NCI-H2029 (cell line): ENCODE measurements around the gene DOCK2.
"Not testable (repeated sequence)": the region's sequence is repeated elsewhere in the genome, so short reads cannot be mapped to it uniquely, and the experiment has no call there.

Experiments
- DNase-seq: peaks from one replicate; lab custom pipeline; 2025; lab: John Stamatoyannopoulos, UW

DOCK2 gene

GRCh38 chr5:169641253-169641652 is 4.2 kb downstream of the DOCK2 start:
- no peak for DNase-seq

GRCh38 chr5:169646856-169647255 is 9.8 kb downstream of the DOCK2 start:
- no peak for DNase-seq

- DNase-seq = no peak
Measured at GRCh38 chr5:169647566-169647965, 10.5 kb downstream of the DOCK2 start.

- DNase-seq = no peak
Measured at GRCh38 chr5:169648725-169649310, 11.7 kb downstream of the DOCK2 start.

- no peak for DNase-seq
Measured at GRCh38 chr5:169649486-169649885, 12.4 kb downstream of the DOCK2 start.

- DNase-seq = no peak
Measured at GRCh38 chr5:169650701-169651331, 13.7 kb downstream of the DOCK2 start.

GRCh38 chr5:169651526-169651925 is 14.5 kb downstream of the DOCK2 start:
- no peak for DNase-seq

- no peak for DNase-seq
Measured at GRCh38 chr5:169652057-169652456, 15.0 kb downstream of the DOCK2 start.

- no peak for DNase-seq
Measured at GRCh38 chr5:169653091-169653490, 16.0 kb downstream of the DOCK2 start.

- DNase-seq = no peak
Measured at GRCh38 chr5:169655353-169655752, 18.3 kb downstream of the DOCK2 start.

- no peak for DNase-seq
Measured at GRCh38 chr5:169656125-169656901, 19.2 kb downstream of the DOCK2 start.

GRCh38 chr5:169657127-169657526 is 20.1 kb downstream of the DOCK2 start:
- DNase-seq = no peak

- not testable (repeated sequence) for DNase-seq
Measured at GRCh38 chr5:169662451-169662850, 25.4 kb downstream of the DOCK2 start.

GRCh38 chr5:169663537-169663936 is 26.5 kb downstream of the DOCK2 start:
- no peak for DNase-seq

- DNase-seq = no peak
Measured at GRCh38 chr5:169666365-169666764, 29.3 kb downstream of the DOCK2 start.

- DNase-seq = no peak
Measured at GRCh38 chr5:169667896-169668674, 31.0 kb downstream of the DOCK2 start.

- DNase-seq = no peak
Measured at GRCh38 chr5:169668732-169669131, 31.7 kb downstream of the DOCK2 start.

GRCh38 chr5:169670769-169671525 is 33.9 kb downstream of the DOCK2 start:
- DNase-seq = no peak

- DNase-seq = no peak
Measured at GRCh38 chr5:169682026-169682425, 45.0 kb downstream of the DOCK2 start.

GRCh38 chr5:169686137-169686536 is 49.1 kb downstream of the DOCK2 start:
- DNase-seq = no peak

GRCh38 chr5:169688106-169688505 is 51.0 kb downstream of the DOCK2 start:
- DNase-seq = no peak

- no peak for DNase-seq
Measured at GRCh38 chr5:169691471-169691870, 54.4 kb downstream of the DOCK2 start.
